SU-DHL-6 (cell line): ENCODE measurements around the gene TMEM121B.

Source experiments
- H2AFZ ChIP-seq: fragments of 200-600 bp; sonication (generic); 2 replicates; pipeline ENCODE4 v1.6.1; 2014; ENCODE audit warnings: low read depth, mild to moderate bottlenecking, moderate library complexity, mixed read lengths, antibody characterized with exemption, low read length; ENCODE audit not compliant: severe bottlenecking
- H3F3A ChIP-seq: fragments of 200-600 bp; shearing (Covaris generic); 2 replicates; pipeline ENCODE4 v1.6.0; 2016; ENCODE audit warnings: antibody characterized with exemption, mild to moderate bottlenecking; ENCODE audit not compliant: insufficient read depth
- H3K27ac ChIP-seq: fragments of 200-600 bp; sonication (generic); 2 replicates; pipeline ENCODE4 v1.5.1; 2016; ENCODE audit warnings: low read depth, mild to moderate bottlenecking, low read length, moderate library complexity, mixed read lengths
- H3K27me3 ChIP-seq: fragments of 200-600 bp; sonication (generic), shearing (Covaris generic); 2 replicates; pipeline ENCODE4 v1.6.0; 2014; ENCODE audit warnings: mild to moderate bottlenecking, low read length
- H3K36me3 ChIP-seq: fragments of 200-600 bp; sonication (generic); 2 replicates; pipeline ENCODE4 v1.6.1; 2014; ENCODE audit warnings: mild to moderate bottlenecking, low read length, mixed read lengths
- H3K4me2 ChIP-seq: fragments of 300-600, 200-600 bp; shearing (Covaris generic), sonication (generic); 2 replicates; pipeline ENCODE4 v1.6.0; 2014; ENCODE audit warnings: low read length, low read depth, mild to moderate bottlenecking; ENCODE audit not compliant: poor library complexity, severe bottlenecking
- H3K4me3 ChIP-seq: fragments of 200-600 bp; sonication (generic); 2 replicates; pipeline ENCODE4 v1.5.1; 2014; ENCODE audit warnings: antibody characterized with exemption, low read length, mild to moderate bottlenecking, mixed read lengths; ENCODE audit not compliant: insufficient read depth, poor library complexity, severe bottlenecking
- H3K79me2 ChIP-seq: fragments of 200-600 bp; sonication (generic); 2 replicates; pipeline ENCODE4 v1.6.1; 2014; ENCODE audit warnings: mild to moderate bottlenecking, low read length, moderate library complexity; ENCODE audit not compliant: insufficient read depth
- H3K9ac ChIP-seq: fragments of 200-600 bp; sonication (generic); 2 replicates; pipeline ENCODE4 v1.7.0; 2014; ENCODE audit warnings: mild to moderate bottlenecking, low read length
- H3K9me2 ChIP-seq: fragments of 200-600 bp; sonication (generic); replicated peaks from 2 replicates; pipeline ENCODE4 v1.6.1; 2014; ENCODE audit warnings: low read length; ENCODE audit not compliant: insufficient read depth
- H3K9me3 ChIP-seq: fragments of 200-600 bp; sonication (generic); 2 replicates; pipeline ENCODE4 v1.6.1; 2014; ENCODE audit warnings: low read length, mixed read lengths; ENCODE audit not compliant: insufficient read depth
- H4K20me1 ChIP-seq: fragments of 200-600 bp; sonication (generic); 2 replicates; pipeline ENCODE4 v1.6.1; 2014; ENCODE audit warnings: low read depth, mild to moderate bottlenecking, antibody characterized with exemption, low read length, moderate library complexity, mixed read lengths
- EZH2phosphoT487 ChIP-seq: fragments of 200-600 bp; sonication (generic), shearing (Covaris generic); conservative IDR thresholded peaks from 2 replicates; pipeline ENCODE4 v1.6.1; 2018; ENCODE audit warnings: mild to moderate bottlenecking, antibody characterized with exemption, low read length, moderate library complexity, mixed read lengths
- TF ChIP-seq, protein P1 (sequence below): fragments of 200-600 bp; sonication (generic); IDR thresholded peaks from one replicate; pipeline ENCODE4 v1.5.1; 2017; ENCODE audit warnings: antibody characterized with exemption, mild to moderate bottlenecking, low read length, moderate library complexity; ENCODE audit not compliant: insufficient read depth, poor library complexity, severe bottlenecking

Gene TMEM121B

DNA sequence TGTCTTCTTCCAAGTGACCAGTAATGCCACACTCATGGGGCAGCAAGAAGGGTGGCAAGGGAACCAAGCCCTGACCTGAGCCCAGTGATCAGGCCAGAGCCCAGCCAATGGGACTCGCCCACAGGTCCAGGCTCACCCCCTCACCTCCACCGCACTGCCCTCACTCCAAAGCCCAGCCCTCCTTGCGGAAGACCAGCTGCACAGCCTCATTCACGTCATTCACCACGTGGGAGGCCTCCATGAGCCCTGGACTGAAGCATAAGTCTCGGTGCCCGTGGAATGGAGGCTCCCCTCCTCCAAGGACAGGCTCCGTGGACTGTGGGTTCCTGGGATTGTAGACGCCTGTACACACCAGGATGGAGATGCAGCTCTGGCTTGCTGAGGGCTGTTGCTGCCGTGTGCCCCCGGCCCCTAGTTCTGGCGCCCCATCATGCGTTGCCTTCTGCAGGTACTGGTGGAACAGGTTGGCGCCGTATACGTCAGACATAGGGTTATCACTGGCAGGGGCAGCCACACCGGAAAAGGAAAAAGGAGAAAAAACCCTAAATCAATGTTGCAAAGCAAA, 16.8 kb upstream of the TMEM121B start:
- Histone ChIP-seq H3K79me2 (no peaks in the 10 kb centered on the region), H3K9me3 (no peaks in the 10 kb centered on the region), H2AFZ (no peak overlapping the region), H3K4me3 (no peak overlapping the region), H4K20me1 (no peaks in the 10 kb centered on the region), H3K36me3 (no peaks in the 10 kb centered on the region), H3F3A (no peaks in the 10 kb centered on the region), H3K9ac (no peak overlapping the region), H3K4me2 (no peak overlapping the region), H3K27me3 (no peaks in the 10 kb centered on the region), H3K9me2 (no peaks in the 10 kb centered on the region), H3K27ac (no peak overlapping the region)
- TF ChIP-seq, protein P1, sequence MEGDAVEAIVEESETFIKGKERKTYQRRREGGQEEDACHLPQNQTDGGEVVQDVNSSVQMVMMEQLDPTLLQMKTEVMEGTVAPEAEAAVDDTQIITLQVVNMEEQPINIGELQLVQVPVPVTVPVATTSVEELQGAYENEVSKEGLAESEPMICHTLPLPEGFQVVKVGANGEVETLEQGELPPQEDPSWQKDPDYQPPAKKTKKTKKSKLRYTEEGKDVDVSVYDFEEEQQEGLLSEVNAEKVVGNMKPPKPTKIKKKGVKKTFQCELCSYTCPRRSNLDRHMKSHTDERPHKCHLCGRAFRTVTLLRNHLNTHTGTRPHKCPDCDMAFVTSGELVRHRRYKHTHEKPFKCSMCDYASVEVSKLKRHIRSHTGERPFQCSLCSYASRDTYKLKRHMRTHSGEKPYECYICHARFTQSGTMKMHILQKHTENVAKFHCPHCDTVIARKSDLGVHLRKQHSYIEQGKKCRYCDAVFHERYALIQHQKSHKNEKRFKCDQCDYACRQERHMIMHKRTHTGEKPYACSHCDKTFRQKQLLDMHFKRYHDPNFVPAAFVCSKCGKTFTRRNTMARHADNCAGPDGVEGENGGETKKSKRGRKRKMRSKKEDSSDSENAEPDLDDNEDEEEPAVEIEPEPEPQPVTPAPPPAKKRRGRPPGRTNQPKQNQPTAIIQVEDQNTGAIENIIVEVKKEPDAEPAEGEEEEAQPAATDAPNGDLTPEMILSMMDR, result no peak
- no peak for TF ChIP-seq EZH2phosphoT487

DNA sequence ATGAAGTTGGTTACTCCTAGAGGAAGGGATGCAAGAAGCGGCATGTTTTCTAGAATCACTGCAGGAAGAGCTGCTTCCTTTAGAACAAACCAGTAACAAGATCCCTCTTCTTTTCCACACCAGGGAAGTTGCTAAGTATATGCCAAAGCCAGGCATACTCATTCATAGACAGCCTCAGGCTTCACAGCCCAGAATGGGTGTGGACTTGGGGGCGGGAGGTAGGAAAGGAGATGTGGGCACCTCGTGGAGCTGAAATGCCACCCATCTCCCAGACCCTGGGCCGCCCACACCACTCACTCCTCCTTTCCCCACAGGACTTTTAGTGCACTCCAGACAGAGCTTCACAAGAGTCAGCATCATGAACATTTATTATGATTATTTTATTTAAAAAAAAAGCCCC, 16.0 kb upstream of the TMEM121B start:
- no peak overlapping the region for H2AFZ ChIP-seq
- H3K36me3 ChIP-seq, result no peaks in the 10 kb centered on the region
- H3K9me2 ChIP-seq, result no peaks in the 10 kb centered on the region
- H3K9ac ChIP-seq, result no peak overlapping the region
- H3K4me2 ChIP-seq, result no peak overlapping the region
- TF ChIP-seq EZH2phosphoT487, result no peak
- TF ChIP-seq, protein P1, result no peak
- no peaks in the 10 kb centered on the region for H4K20me1 ChIP-seq
- no peaks in the 10 kb centered on the region for H3K79me2 ChIP-seq
- no peaks in the 10 kb centered on the region for H3K27me3 ChIP-seq
- H3F3A ChIP-seq, result no peaks in the 10 kb centered on the region
- H3K4me3 ChIP-seq, result no peak overlapping the region
- no peak overlapping the region for H3K27ac ChIP-seq
- H3K9me3 ChIP-seq, result no peaks in the 10 kb centered on the region

DNA sequence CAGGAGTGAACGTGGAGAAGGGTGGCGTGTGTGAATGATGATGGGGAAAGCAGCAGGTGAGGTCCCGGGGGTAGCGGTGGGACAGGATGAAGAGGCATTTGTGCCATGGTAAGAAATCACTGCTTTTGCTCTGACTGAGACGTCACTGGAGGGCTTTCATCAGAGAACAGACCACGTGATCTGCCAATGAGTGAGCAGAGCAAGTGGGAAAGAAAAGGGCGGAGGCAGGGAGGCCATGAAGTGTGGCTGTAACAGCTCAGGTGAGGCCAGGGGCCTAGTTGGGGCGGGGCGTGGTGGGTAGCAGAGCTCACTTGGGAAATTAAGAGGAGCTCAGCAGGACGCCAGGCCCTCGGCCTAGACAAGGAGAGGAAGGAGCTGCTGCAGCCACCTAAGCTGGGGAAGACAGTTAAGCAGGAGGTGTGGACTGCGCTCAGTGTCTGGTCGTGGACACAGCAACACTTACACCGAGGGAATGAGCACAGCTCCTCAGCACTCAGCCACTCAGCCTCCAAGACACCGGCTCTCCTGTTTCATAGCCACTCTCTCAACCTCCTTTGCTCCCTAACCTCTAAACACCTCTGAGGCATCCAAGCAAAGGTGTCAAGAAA, 14.1 kb upstream of the TMEM121B start:
- Histone ChIP-seq H3K27ac (no peak overlapping the region), H2AFZ (no peak overlapping the region), H3F3A (no peaks in the 10 kb centered on the region), H3K4me2 (no peak overlapping the region), H3K27me3 (no peaks in the 10 kb centered on the region), H3K79me2 (no peaks in the 10 kb centered on the region), H3K9me3 (no peaks in the 10 kb centered on the region), H4K20me1 (no peaks in the 10 kb centered on the region), H3K9ac (no peak overlapping the region), H3K9me2 (no peaks in the 10 kb centered on the region), H3K4me3 (no peak overlapping the region), H3K36me3 (no peaks in the 10 kb centered on the region)
- no peak for TF ChIP-seq EZH2phosphoT487
- TF ChIP-seq, protein P1, result no peak
